RCC 7860 (cell line): Measurements from ENCODE around the gene MALRD1.

ENCODE experiments used
- DNase-seq: peaks from one replicate; pipeline ENCODE4 v3.0.0-alpha.2; 2015; ENCODE audit warnings: low spot score
- FAIRE-seq: peaks from 2 replicates; lab custom pipeline; 2012; peaks lifted over from hg19 to GRCh38; lab: Jason Lieb, UNC

The MALRD1 gene

GRCh38 chr10:19628767-19629560 lies 580.4 kb downstream of the MALRD1 start:
- FAIRE-seq (no peak), DNase-seq (no peak)

- no peak for DNase-seq
- no peak for FAIRE-seq
These were observed 581.0 kb downstream of the MALRD1 start for GRCh38 chr10:19629567-19629966.

GRCh38 chr10:19634163-19634562 lies 585.6 kb downstream of the MALRD1 start:
- DNase-seq (no peak), FAIRE-seq (no peak)

- peak; percentile 91 for FAIRE-seq
- DNase-seq, result peak; percentile 80
These were observed 589.7 kb downstream of the MALRD1 start for GRCh38 chr10:19638182-19638895.

GRCh38 chr10:19638896-19639233 lies 590.3 kb downstream of the MALRD1 start:
- FAIRE-seq (no peak), DNase-seq (no peak)

GRCh38 chr10:19640566-19641263 lies 592.1 kb downstream of the MALRD1 start:
- FAIRE-seq (no peak), DNase-seq (no peak)

- FAIRE-seq (no peak), DNase-seq (no peak)
These were observed 602.9 kb downstream of the MALRD1 start for GRCh38 chr10:19651549-19651948.

- FAIRE-seq (no peak), DNase-seq (no peak)
These were observed 604.1 kb downstream of the MALRD1 start for GRCh38 chr10:19652750-19653149.

- DNase-seq, result no peak
- FAIRE-seq, result no peak
These were observed 605.3 kb downstream of the MALRD1 start for GRCh38 chr10:19653931-19654330.

GRCh38 chr10:19654576-19654975 lies 606.0 kb downstream of the MALRD1 start:
- peak; percentile 54 for FAIRE-seq
- peak; percentile 53 for DNase-seq

- no peak for DNase-seq
- FAIRE-seq, result no peak
These were observed 607.9 kb downstream of the MALRD1 start for GRCh38 chr10:19656420-19657042.

GRCh38 chr10:19658131-19658530 lies 609.5 kb downstream of the MALRD1 start:
- no peak for FAIRE-seq

GRCh38 chr10:19658622-19659233 lies 610.1 kb downstream of the MALRD1 start:
- FAIRE-seq, result no peak

More at GRCh38 chr10:19658131-19658530, 609.5 kb downstream of the MALRD1 start:
- no peak for DNase-seq

GRCh38 chr10:19659920-19660655 lies 611.5 kb downstream of the MALRD1 start:
- DNase-seq (peak; percentile 15), FAIRE-seq (no peak)

More at GRCh38 chr10:19658622-19659233, 610.1 kb downstream of the MALRD1 start:
- DNase-seq, result no peak

GRCh38 chr10:19663344-19663743 lies 614.7 kb downstream of the MALRD1 start:
- FAIRE-seq (no peak), DNase-seq (no peak)

GRCh38 chr10:19668116-19668515 lies 619.5 kb downstream of the MALRD1 start:
- FAIRE-seq (no peak), DNase-seq (no peak)

- FAIRE-seq, result no peak
- no peak for DNase-seq
These were observed 627.5 kb downstream of the MALRD1 start for GRCh38 chr10:19676063-19676462.

GRCh38 chr10:19683356-19683755 lies 634.8 kb downstream of the MALRD1 start:
- FAIRE-seq (no peak), DNase-seq (no peak)

GRCh38 chr10:19683960-19684359 lies 635.4 kb downstream of the MALRD1 start:
- FAIRE-seq, result no peak

GRCh38 chr10:19688344-19688743 lies 639.7 kb downstream of the MALRD1 start:
- FAIRE-seq, result no peak
- no peak for DNase-seq

More at GRCh38 chr10:19683960-19684359, 635.4 kb downstream of the MALRD1 start:
- DNase-seq, result no peak
